Measurements from ENCODE around the gene IFNAR1. TPM values are rescaled to one million over a fixed set of nuclear protein-coding genes. Genes with fewer than 3 reads are reported as not detected.

The IFNAR1 gene
- total and polyA plus RNA-seq, 2 of the 8 experiments (the other 6 are each of a cell fraction or from before 2014, with no cell fraction given) = 3.1 to 17.1 TPM

GRCh38 chr21:33374080-33374449, 49.3 kb downstream of the IFNAR1 start (continued):
- TF ChIP-seq POU5F1 (IDR thresholded peaks at IDR 0.05; ENCODE audit: low read depth, low read length) (no peak), CHD2 (IDR thresholded peaks at IDR 0.05; ENCODE audit: low read length) (no peak), CBX5 (IDR thresholded peaks at IDR 0.05; ENCODE audit: low read depth, low read length) (no peak), POLR2A (IDR thresholded peaks at IDR 0.05; ENCODE audit: control extremely low read depth in 1 of 2, low read depth in 2 of 2, low read length in 2 of 2) (no peak), EZH2 (IDR thresholded peaks at IDR 0.05; ENCODE audit: low read depth, low read length, severe bottlenecking) (no peak)
- TF ChIP-seq, protein P1, sequence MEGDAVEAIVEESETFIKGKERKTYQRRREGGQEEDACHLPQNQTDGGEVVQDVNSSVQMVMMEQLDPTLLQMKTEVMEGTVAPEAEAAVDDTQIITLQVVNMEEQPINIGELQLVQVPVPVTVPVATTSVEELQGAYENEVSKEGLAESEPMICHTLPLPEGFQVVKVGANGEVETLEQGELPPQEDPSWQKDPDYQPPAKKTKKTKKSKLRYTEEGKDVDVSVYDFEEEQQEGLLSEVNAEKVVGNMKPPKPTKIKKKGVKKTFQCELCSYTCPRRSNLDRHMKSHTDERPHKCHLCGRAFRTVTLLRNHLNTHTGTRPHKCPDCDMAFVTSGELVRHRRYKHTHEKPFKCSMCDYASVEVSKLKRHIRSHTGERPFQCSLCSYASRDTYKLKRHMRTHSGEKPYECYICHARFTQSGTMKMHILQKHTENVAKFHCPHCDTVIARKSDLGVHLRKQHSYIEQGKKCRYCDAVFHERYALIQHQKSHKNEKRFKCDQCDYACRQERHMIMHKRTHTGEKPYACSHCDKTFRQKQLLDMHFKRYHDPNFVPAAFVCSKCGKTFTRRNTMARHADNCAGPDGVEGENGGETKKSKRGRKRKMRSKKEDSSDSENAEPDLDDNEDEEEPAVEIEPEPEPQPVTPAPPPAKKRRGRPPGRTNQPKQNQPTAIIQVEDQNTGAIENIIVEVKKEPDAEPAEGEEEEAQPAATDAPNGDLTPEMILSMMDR (IDR thresholded peaks at IDR 0.05; ENCODE audit: control extremely low read depth in 1 of 3, insufficient read depth in 1 of 3, low read depth in 1 of 3, low read length in 3 of 3) = no peak
